ENCODE measurements around the gene CCND3.

GRCh38 chr6:41970436-41970846, 28.8 kb upstream of the CCND3 start:
- no peak for TF ChIP-seq CTCF (IDR thresholded peaks at IDR 0.05)
- no peak for TF ChIP-seq EP300 (IDR thresholded peaks at IDR 0.05)

Data from gastroesophageal sphincter (tissue), 3 donors.